GM23338 (cell line): ENCODE measurements around the gene PGM2. TPM values are rescaled to one million over a fixed set of nuclear protein-coding genes. Genes with fewer than 3 reads are reported as not detected.

Experiments
- ATAC-seq: fragments of 200-7000 bp; cut with Tn5 transposase; 3 replicates; pipeline ENCODE4 v1.9.1; 2020
- DNase-seq: peaks from one replicate; pipeline ENCODE4 v3.0.0-alpha.2; 2015; ENCODE audit warnings: low spot score
- H2AFZ ChIP-seq: fragments of 200-600 bp; sonication (generic); 2 replicates; pipeline ENCODE4 v1.8.0; 2016; ENCODE audit warnings: antibody characterized with exemption, mild to moderate bottlenecking, moderate library complexity
- H3F3A ChIP-seq: fragments of 200-600 bp; sonication (generic); replicated peaks from 2 replicates; pipeline ENCODE4 v1.8.0; 2017; ENCODE audit warnings: antibody characterized with exemption, mixed run types, low read depth
- H3K27ac ChIP-seq: fragments of 200-600 bp; sonication (generic); 2 replicates; pipeline ENCODE4 v1.6.1; 2016; ENCODE audit warnings: low read depth
- H3K27me3 ChIP-seq: fragments of 200-600 bp; sonication (generic); 2 replicates; pipeline ENCODE4 v1.8.0; 2016; ENCODE audit warnings: mild to moderate bottlenecking, mixed run types, moderate library complexity; ENCODE audit not compliant: insufficient read depth
- H3K36me3 ChIP-seq: fragments of 200-600 bp; sonication (generic); 2 replicates; pipeline ENCODE4 v1.8.0; 2016; ENCODE audit warnings: mild to moderate bottlenecking; ENCODE audit not compliant: insufficient read depth
- H3K4me1 ChIP-seq: fragments of 200-600 bp; sonication (generic); 2 replicates; pipeline ENCODE4 v1.8.0; 2016; ENCODE audit warnings: mild to moderate bottlenecking, moderate library complexity; ENCODE audit not compliant: insufficient read depth
- H3K4me2 ChIP-seq: fragments of 200-600 bp; sonication (generic); 2 replicates; pipeline ENCODE4 v1.7.1; 2017; ENCODE audit warnings: mixed run types
- H3K4me3 ChIP-seq: fragments of 200-600 bp; sonication (generic); 2 replicates; pipeline ENCODE4 v1.6.1; 2016; ENCODE audit warnings: mixed run types
- H3K79me2 ChIP-seq: fragments of 200-600 bp; sonication (generic); replicated peaks from 2 replicates; pipeline ENCODE4 v1.8.0; 2017; ENCODE audit warnings: mild to moderate bottlenecking; ENCODE audit not compliant: insufficient read depth
- H3K9me2 ChIP-seq: fragments of 200-600 bp; sonication (generic); 2 replicates; pipeline ENCODE4 v1.8.0; 2017; ENCODE audit not compliant: insufficient read depth
- H4K20me1 ChIP-seq: fragments of 200-600 bp; sonication (generic); replicated peaks from 2 replicates; pipeline ENCODE4 v1.8.0; 2017; ENCODE audit warnings: mild to moderate bottlenecking; ENCODE audit not compliant: insufficient read depth
- H3K27ac Mint-ChIP-seq: 2 replicates; pipeline ENCODE4 v1.8.0; 2020; ENCODE audit warnings: inconsistent platforms, mild to moderate bottlenecking, moderate library complexity, mixed read lengths
- H3K27me3 Mint-ChIP-seq: 3 replicates; pipeline ENCODE4 v1.8.0; 2022; ENCODE audit warnings: low read depth, mild to moderate bottlenecking, moderate library complexity, mixed read lengths, inconsistent platforms; ENCODE audit not compliant: insufficient read depth, poor library complexity
- H3K36me3 Mint-ChIP-seq: 3 replicates; pipeline ENCODE4 v1.8.0; 2021; ENCODE audit warnings: low read depth, mild to moderate bottlenecking, inconsistent platforms, moderate library complexity, mixed read lengths
- H3K4me1 Mint-ChIP-seq: 3 replicates; pipeline ENCODE4 v1.8.0; 2020; ENCODE audit warnings: mild to moderate bottlenecking, inconsistent platforms, mixed read lengths
- H3K4me3 Mint-ChIP-seq: 3 replicates; pipeline ENCODE4 v1.8.0; 2021; ENCODE audit warnings: moderate library complexity, mild to moderate bottlenecking, inconsistent platforms, mixed read lengths
- H3K9me3 Mint-ChIP-seq: 3 replicates; pipeline ENCODE4 v1.8.0; 2020; ENCODE audit warnings: moderate library complexity, mild to moderate bottlenecking, inconsistent platforms, mixed read lengths
- CREB1 ChIP-seq: fragments of 250-450 bp; sonication (Bioruptor Pico); IDR thresholded peaks from 2 replicates; pipeline ENCODE4 v1.5.0; 2020; ENCODE audit warnings: low read depth, mild to moderate bottlenecking, moderate library complexity
- CTCF ChIP-seq, 2 experiments: fragments of 200-600 bp in 1 of 2; sonication (generic) in 1 of 2; conservative IDR thresholded peaks; 2 replicates each; pipeline versions ENCODE4 v1.5.1 to v1.6.1; 2016 to 2017; ENCODE audit warnings: antibody characterized with exemption in 2 of 2, low read depth in 2 of 2, mild to moderate bottlenecking in 2 of 2, moderate library complexity in 1 of 2
- POLR2AphosphoS5 ChIP-seq: IDR thresholded peaks from 2 replicates; pipeline ENCODE4 v1.6.1; 2016; ENCODE audit warnings: antibody characterized with exemption, low read depth
- ZNF462 ChIP-seq: fragments of 250-450 bp; sonication (Bioruptor Pico); IDR thresholded peaks from 2 replicates; pipeline ENCODE4 v1.5.0; 2020; ENCODE audit warnings: mild to moderate bottlenecking, moderate library complexity
- polyA plus RNA-seq: library from polyadenylated mRNA; unstranded; fragments of >200 nt; fragmentation: Nextera tagmentation; extraction: Ambion mirVana; gene quantifications from 2 replicates; pipeline ENCODE4 v1.2.1, GENCODE V29; 2016
- total RNA-seq: library from RNA; depleted of rRNA; stranded (reverse); fragments of >200 nt; shearing (Covaris generic); gene quantifications from 2 replicates; pipeline ENCODE4 v1.2.3, GENCODE V29; 2014

PGM2 gene
- total and polyA plus RNA-seq, 2 experiments from 2014 or later, result 11.4 to 30.8 TPM

- Histone ChIP-seq H3K36me3 (no peaks in the 10 kb centered on the region), H3K9me2 (no peaks in the 10 kb centered on the region), H3K27ac (no peak overlapping the region), H4K20me1 (no peaks in the 10 kb centered on the region), H3K79me2 (no peaks in the 10 kb centered on the region), H3F3A (no peaks in the 10 kb centered on the region), H2AFZ (no peak overlapping the region), H3K27me3 (no peaks in the 10 kb centered on the region), H3K4me2 (no peak overlapping the region), H3K4me3 (no peak overlapping the region), H3K4me1 (no peaks in the 10 kb centered on the region)
- ATAC-seq, result no peak
- DNase-seq, result no peak
- no peaks in the 10 kb centered on the region for H3K36me3 Mint-ChIP-seq
- H3K9me3 Mint-ChIP-seq, result no peaks in the 10 kb centered on the region
- no peak overlapping the region for H3K27ac Mint-ChIP-seq
- no peak overlapping the region for H3K4me3 Mint-ChIP-seq
- no peak for TF ChIP-seq ZNF462 (CRISPR knock-in tag)
- TF ChIP-seq CREB1 (CRISPR knock-in tag), result no peak
- TF ChIP-seq POLR2AphosphoS5, result no peak
- no peak for TF ChIP-seq CTCF (conservative IDR thresholded peaks at IDR 0.05; ENCODE audit: low read depth in 2 of 2)
- H3K27me3 Mint-ChIP-seq, result peaks cover 2% of the 10 kb centered on the region
- H3K4me1 Mint-ChIP-seq, result peaks cover 5% of the 10 kb centered on the region
Observed at GRCh38 chr4:37881811-37882210, 55.3 kb downstream of the PGM2 start.
